Sigmoid colon (tissue), 4 donors: ENCODE results near the gene IKZF1.

ENCODE experiments used
- EP300 ChIP-seq, 4 donors: sonication (generic); formaldehyde crosslinking; IDR thresholded peaks; one replicate each; pipeline ENCODE4 v1.6.1; 2017; ENCODE audit warnings: antibody characterized with exemption in 4 of 4
- POLR2A ChIP-seq, 2 donors: fragments of 450-650 bp; IDR thresholded peaks; one replicate each; pipeline ENCODE4 v1.6.1; 2016; ENCODE audit warnings: antibody characterized with exemption in 2 of 2, mild to moderate bottlenecking in 2 of 2, moderate library complexity in 2 of 2
- POLR2AphosphoS5 ChIP-seq, 4 donors: sonication (generic); formaldehyde crosslinking; IDR thresholded peaks; one replicate each; pipeline ENCODE4 v1.6.1; 2017; ENCODE audit warnings: antibody characterized with exemption in 4 of 4
- TF ChIP-seq, protein P1 (sequence below), 4 experiments: fragments of 450-650 bp in 3 of 4; fragments of 200-600 bp in 1 of 4; IDR thresholded peaks; one replicate each; pipeline ENCODE4 v1.5.1; 2016 to 2019; ENCODE audit warnings: antibody characterized with exemption in 4 of 4, mild to moderate bottlenecking in 3 of 4, moderate library complexity in 2 of 4

DNA sequence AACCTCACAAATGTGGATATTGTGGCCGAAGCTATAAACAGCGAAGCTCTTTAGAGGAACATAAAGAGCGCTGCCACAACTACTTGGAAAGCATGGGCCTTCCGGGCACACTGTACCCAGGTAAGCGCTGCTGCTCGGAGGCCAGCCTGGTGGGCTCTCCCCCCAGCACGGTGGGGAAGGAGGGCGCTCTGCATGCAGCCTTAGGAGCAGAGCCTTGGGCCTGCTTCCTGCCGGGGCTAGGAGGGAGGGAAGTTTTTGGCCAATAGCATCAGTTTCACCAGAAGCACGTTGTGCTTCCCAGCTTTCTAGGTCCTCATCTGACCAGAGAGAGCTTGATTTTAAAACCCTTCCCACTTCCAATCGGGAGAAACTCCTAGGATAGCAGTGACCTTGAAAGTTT lies 82.8 kb downstream of the IKZF1 start:
- TF ChIP-seq, protein P1, sequence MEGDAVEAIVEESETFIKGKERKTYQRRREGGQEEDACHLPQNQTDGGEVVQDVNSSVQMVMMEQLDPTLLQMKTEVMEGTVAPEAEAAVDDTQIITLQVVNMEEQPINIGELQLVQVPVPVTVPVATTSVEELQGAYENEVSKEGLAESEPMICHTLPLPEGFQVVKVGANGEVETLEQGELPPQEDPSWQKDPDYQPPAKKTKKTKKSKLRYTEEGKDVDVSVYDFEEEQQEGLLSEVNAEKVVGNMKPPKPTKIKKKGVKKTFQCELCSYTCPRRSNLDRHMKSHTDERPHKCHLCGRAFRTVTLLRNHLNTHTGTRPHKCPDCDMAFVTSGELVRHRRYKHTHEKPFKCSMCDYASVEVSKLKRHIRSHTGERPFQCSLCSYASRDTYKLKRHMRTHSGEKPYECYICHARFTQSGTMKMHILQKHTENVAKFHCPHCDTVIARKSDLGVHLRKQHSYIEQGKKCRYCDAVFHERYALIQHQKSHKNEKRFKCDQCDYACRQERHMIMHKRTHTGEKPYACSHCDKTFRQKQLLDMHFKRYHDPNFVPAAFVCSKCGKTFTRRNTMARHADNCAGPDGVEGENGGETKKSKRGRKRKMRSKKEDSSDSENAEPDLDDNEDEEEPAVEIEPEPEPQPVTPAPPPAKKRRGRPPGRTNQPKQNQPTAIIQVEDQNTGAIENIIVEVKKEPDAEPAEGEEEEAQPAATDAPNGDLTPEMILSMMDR (IDR thresholded peaks at IDR 0.05): no peak
- no peak for TF ChIP-seq POLR2AphosphoS5 (IDR thresholded peaks at IDR 0.05)
- no peak for TF ChIP-seq EP300 (IDR thresholded peaks at IDR 0.05)
- no peak for TF ChIP-seq POLR2A (IDR thresholded peaks at IDR 0.05)
